ENCODE results near the gene JPT2. TPM values are rescaled to one million over a fixed set of nuclear protein-coding genes. Genes with fewer than 3 reads are reported as not detected.

JPT2 gene
- total and polyA plus RNA-seq, 2 donors (not counting 1 experiment from before 2014, with no cell fraction given) = 15.5 to 41.2 TPM

GRCh38 chr16:1638757-1639156, 39.3 kb upstream of the JPT2 start:
- Histone ChIP-seq H3K27me3 (ENCODE audit: control insufficient read depth, insufficient read depth, low read length) (no peaks in the 10 kb centered on the region), H3K79me2 (ENCODE audit: control insufficient read depth, insufficient read depth, low read length) (peaks cover 9% of the 10 kb centered on the region), H3K9ac (ENCODE audit: insufficient read depth, low read length) (no peak overlapping the region), H3K4me2 (ENCODE audit: extremely low read depth, insufficient read depth, low read length) (no peak overlapping the region), H3K4me3 (replicated peaks in 1 of 4; ENCODE audit: control extremely low read depth in 1 of 4, insufficient read depth in 1 of 4, low read depth in 3 of 4, low read length in 4 of 4) (no peak overlapping the region), H3K27ac (ENCODE audit: insufficient read depth, low read length) (no peak overlapping the region), H3K36me3 (ENCODE audit: control insufficient read depth, insufficient read depth, low read length) (peaks cover 22% of the 10 kb centered on the region), H2AFZ (ENCODE audit: low read length) (no peak overlapping the region), H3K4me1 (ENCODE audit: control insufficient read depth, extremely low read depth, insufficient read depth, low read length) (no peaks in the 10 kb centered on the region), H4K20me1 (ENCODE audit: control insufficient read depth, extremely low read depth, insufficient read depth, low read length) (peaks cover 2% of the 10 kb centered on the region), H3K9me3 (ENCODE audit: control insufficient read depth, insufficient read depth, low read depth, low read length) (no peaks in the 10 kb centered on the region)
- no peak for TF ChIP-seq EZH2 (IDR thresholded peaks at IDR 0.05; ENCODE audit: low read length, missing control alignments)
- TF ChIP-seq CTCF (conservative IDR thresholded peaks at IDR 0.05 in 1 of 2, IDR thresholded peaks at IDR 0.05 in 1 of 2; ENCODE audit: low read depth in 1 of 2, low read length in 2 of 2) = no peak
- no peak for DNase-seq (ENCODE audit: low read depth in 2 of 2)

GRCh38 chr16:1639282-1639681, 38.8 kb upstream of the JPT2 start:
- Histone ChIP-seq H4K20me1 (ENCODE audit: control insufficient read depth, extremely low read depth, insufficient read depth, low read length) (peaks cover 2% of the 10 kb centered on the region), H3K27ac (ENCODE audit: insufficient read depth, low read length) (no peak overlapping the region), H2AFZ (ENCODE audit: low read length) (no peak overlapping the region), H3K27me3 (ENCODE audit: control insufficient read depth, insufficient read depth, low read length) (no peaks in the 10 kb centered on the region), H3K9me3 (ENCODE audit: control insufficient read depth, insufficient read depth, low read depth, low read length) (no peaks in the 10 kb centered on the region), H3K4me1 (ENCODE audit: control insufficient read depth, extremely low read depth, insufficient read depth, low read length) (no peaks in the 10 kb centered on the region), H3K36me3 (ENCODE audit: control insufficient read depth, insufficient read depth, low read length) (peaks cover 22% of the 10 kb centered on the region), H3K4me3 (replicated peaks in 1 of 4; ENCODE audit: control extremely low read depth in 1 of 4, insufficient read depth in 1 of 4, low read depth in 3 of 4, low read length in 4 of 4) (no peak overlapping the region), H3K9ac (ENCODE audit: insufficient read depth, low read length) (no peak overlapping the region), H3K79me2 (ENCODE audit: control insufficient read depth, insufficient read depth, low read length) (peaks cover 8% of the 10 kb centered on the region), H3K4me2 (ENCODE audit: extremely low read depth, insufficient read depth, low read length) (no peak overlapping the region)
- no peak for TF ChIP-seq CTCF (conservative IDR thresholded peaks at IDR 0.05 in 1 of 2, IDR thresholded peaks at IDR 0.05 in 1 of 2; ENCODE audit: low read depth in 1 of 2, low read length in 2 of 2)
- no peak for TF ChIP-seq EZH2 (IDR thresholded peaks at IDR 0.05; ENCODE audit: low read length, missing control alignments)
- no peak for DNase-seq (ENCODE audit: low read depth in 2 of 2)

GRCh38 chr16:1639860-1640259, 38.2 kb upstream of the JPT2 start:
- H4K20me1 ChIP-seq (ENCODE audit: control insufficient read depth, extremely low read depth, insufficient read depth, low read length) = no peaks in the 10 kb centered on the region
- H3K36me3 ChIP-seq (ENCODE audit: control insufficient read depth, insufficient read depth, low read length) = peaks cover 22% of the 10 kb centered on the region
- no peak overlapping the region for H2AFZ ChIP-seq (ENCODE audit: low read length)

More at GRCh38 chr16:1639860-1640259, 38.2 kb upstream of the JPT2 start:
- H3K79me2 ChIP-seq (ENCODE audit: control insufficient read depth, insufficient read depth, low read length) = peaks cover 4% of the 10 kb centered on the region
- no peak overlapping the region for H3K27ac ChIP-seq (ENCODE audit: insufficient read depth, low read length)
- no peak for DNase-seq (ENCODE audit: low read depth in 2 of 2)
- no peaks in the 10 kb centered on the region for H3K9me3 ChIP-seq (ENCODE audit: control insufficient read depth, insufficient read depth, low read depth, low read length)
- H3K4me2 ChIP-seq (ENCODE audit: extremely low read depth, insufficient read depth, low read length) = no peak overlapping the region
- H3K4me1 ChIP-seq (ENCODE audit: control insufficient read depth, extremely low read depth, insufficient read depth, low read length) = no peaks in the 10 kb centered on the region
- H3K27me3 ChIP-seq (ENCODE audit: control insufficient read depth, insufficient read depth, low read length) = no peaks in the 10 kb centered on the region
- TF ChIP-seq CTCF (conservative IDR thresholded peaks at IDR 0.05 in 1 of 2, IDR thresholded peaks at IDR 0.05 in 1 of 2; ENCODE audit: low read depth in 1 of 2, low read length in 2 of 2) (no peak), EZH2 (IDR thresholded peaks at IDR 0.05; ENCODE audit: low read length, missing control alignments) (no peak)
- H3K9ac ChIP-seq (ENCODE audit: insufficient read depth, low read length) = no peak overlapping the region
- no peak overlapping the region for H3K4me3 ChIP-seq (replicated peaks in 1 of 4; ENCODE audit: control extremely low read depth in 1 of 4, insufficient read depth in 1 of 4, low read depth in 3 of 4, low read length in 4 of 4)
